GM19395 (cell line): ENCODE measurements around the gene TCF23.
"Not testable (repeated sequence)": the region's sequence is repeated elsewhere in the genome, so short reads cannot be mapped to it uniquely, and the experiment has no call there.

Source experiments
- ATAC-seq: cut with Tn5 transposase; IDR thresholded peaks from one replicate; pipeline ENCODE4 v1.9.1; 2021; ENCODE audit warnings: mild to moderate bottlenecking, moderate library complexity; ENCODE audit not compliant: unreplicated experiment

TCF23 gene

GRCh38 chr2:27184115-27184514, 35.3 kb downstream of the TCF23 start:
- ATAC-seq, result no peak

DNA sequence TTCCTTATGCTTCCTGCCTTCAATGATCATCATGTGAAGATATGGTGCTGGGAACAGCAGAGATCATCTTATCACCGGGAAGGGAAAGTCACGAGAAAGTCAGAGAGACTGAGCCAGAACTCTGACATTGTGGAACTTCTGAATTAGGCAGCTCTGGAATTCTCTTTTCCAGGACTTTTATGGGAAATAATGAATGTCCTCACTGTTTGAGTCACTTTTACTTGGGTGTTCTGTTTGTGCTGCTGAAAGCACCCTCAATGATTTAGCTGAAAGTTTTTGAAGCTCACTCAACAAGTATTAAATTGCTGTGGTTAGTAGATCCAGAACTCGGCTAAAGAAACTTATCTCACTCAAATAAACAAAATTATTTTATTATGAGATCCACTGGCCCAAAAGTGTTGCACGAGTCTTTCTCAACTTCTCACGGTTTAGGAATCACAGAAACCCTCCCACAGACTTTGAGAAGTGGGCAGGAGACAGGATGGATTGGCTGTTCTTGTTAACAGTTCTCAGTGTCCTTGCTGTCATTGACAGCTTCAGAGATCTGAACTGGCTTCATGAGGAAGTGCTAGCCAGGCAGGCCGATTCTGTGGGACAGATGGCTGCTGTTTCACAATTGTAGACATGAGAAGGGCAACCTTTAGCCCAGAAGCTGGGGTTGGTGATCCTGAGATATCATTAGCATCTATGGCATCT, 36.7 kb downstream of the TCF23 start:
- ATAC-seq, result no peak

DNA sequence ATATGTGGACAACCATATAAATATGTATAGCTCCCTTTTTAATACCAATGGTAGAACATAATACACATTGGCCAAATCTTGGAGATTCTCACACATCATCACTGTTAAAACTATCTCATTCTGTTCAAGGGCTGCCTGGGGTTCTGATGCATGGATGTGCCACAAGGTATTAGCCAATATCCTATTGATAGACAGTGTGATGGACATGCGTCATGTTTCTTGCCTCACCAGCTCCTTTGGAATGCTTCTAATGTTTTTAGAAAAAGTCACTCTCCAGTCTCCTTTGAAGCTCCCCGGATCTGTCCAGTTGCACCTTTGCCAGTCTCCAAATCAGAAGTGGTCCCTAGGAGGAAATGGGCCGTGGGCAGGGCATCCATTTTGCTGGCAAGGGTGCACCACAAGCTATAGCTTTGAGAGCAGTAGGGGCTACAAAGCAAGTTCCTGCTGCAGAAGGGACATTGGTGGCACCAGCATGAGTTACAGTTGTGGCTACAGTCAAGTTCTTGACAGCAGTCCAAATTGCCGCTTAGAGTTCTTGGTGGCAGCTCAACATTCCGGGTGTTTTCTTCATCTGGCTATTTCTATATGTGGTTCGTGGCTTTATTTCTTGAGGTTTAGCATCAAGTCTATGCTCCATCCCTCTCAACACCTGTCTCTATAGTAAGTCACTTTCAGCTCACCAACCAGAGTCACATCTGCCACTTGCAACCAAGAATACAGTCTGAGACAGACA, 38.0 kb downstream of the TCF23 start:
- no peak for ATAC-seq

GRCh38 chr2:27189989-27190388, 41.2 kb downstream of the TCF23 start:
- ATAC-seq, result no peak

GRCh38 chr2:27191070-27191829, 42.4 kb downstream of the TCF23 start:
- ATAC-seq, result no peak

GRCh38 chr2:27194538-27195354, 45.9 kb downstream of the TCF23 start:
- ATAC-seq, result no peak

GRCh38 chr2:27195799-27196198, 47.0 kb downstream of the TCF23 start:
- not testable (repeated sequence) for ATAC-seq

- ATAC-seq, result not testable (repeated sequence)
Measured at GRCh38 chr2:27198068-27198467, 49.3 kb downstream of the TCF23 start.

DNA sequence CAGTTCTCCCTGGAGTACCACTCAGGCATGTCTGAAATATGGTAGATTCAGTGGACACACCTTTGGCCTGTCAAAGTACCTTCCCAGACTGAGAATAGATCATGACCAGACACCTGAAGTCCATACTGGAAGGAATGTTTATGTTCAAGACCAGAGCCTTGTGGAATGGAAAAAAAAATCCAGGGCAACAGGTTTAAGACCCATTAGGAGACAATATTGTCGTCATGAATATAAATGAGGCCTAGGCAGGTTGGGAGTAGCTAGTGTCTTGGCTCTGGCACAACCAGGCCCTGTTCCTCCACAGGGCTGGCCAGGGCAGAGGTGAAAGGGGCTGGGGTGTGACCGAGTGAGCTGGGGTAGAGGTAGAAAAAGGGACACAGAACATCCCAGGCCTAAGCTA, 49.8 kb downstream of the TCF23 start:
- ATAC-seq, result no peak

DNA sequence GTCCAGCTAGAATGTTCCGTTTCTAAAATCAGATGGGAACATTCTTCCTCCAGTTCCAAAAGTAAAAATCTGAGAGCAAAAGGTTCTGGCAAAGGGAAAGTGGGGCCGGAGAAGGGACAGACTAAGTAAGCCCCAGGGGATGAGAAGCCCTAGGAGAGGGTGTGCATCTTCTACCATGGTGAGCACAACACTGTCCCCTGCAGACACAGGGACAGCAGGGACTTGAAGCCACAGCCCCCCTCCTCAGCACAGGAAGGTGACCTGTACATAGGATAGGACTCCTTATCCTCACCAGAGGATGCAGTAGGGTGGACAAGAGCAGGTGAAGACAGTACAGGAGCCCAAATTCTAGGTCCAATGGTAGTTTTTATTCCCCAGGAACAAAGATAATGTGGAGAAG, 50.4 kb downstream of the TCF23 start:
- ATAC-seq, result no peak

- no peak for ATAC-seq
Measured at GRCh38 chr2:27201675-27202074, 52.9 kb downstream of the TCF23 start.

DNA sequence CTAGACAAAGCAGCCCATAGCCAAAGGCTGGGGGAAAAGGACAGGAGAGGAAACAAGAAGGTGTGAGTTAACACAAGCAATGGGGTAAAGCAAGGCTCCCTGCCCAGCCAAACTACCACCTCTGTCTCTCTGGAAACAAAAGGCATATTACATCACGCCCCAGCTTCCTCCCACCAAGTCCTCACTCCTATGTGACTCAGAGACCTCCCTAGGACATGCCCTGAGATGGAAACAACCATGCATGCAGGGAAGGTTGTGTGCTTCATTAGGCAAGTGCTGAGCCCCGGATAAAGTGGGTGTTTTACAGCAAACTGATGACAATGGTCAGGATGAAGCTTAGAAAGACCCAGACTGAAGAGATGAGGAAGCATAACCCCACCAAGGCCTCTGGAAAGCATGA, 54.0 kb downstream of the TCF23 start:
- ATAC-seq, result no peak

DNA sequence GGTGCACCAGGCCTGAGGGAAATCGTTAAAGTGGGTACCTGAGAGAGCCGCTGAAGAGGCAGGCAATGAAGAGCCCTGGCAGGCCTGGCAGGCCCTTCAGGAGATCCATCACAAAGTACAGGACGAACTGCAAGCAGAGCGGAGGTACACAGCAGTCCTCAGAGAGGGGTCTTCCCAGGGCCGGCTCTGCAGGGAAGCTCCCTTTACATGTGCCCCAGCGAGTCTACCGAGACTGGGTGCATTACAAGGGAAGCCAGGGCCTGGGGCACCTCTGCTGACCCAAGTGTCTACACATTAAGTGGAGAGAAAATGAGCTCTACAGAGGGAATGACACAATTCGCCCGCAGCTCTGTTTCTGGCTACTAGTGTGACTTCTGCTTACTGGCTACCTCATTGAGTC, 54.9 kb downstream of the TCF23 start:
- no peak for ATAC-seq

- no peak for ATAC-seq
Measured at GRCh38 chr2:27204566-27204965, 55.8 kb downstream of the TCF23 start.

GRCh38 chr2:27205206-27205605, 56.4 kb downstream of the TCF23 start:
- ATAC-seq, result no peak

DNA sequence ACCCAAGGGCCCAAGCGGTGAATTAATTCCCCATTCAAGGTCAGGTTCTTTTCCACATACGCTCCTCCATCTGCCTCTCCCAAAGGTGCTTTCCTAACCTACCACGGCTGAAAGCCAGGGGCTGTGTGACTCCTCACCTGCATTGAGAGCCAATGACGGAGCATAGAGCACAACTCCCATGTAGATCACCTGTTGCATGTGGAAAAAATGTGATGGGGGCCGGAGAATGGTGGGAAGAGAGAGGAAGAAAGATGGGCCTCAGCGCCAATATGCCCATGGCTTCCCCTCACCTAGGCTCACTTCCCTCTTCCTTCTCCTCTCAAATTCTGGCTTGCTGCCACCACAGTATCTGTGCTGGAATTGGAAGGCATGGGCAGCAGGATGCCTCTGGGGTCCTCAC, 57.5 kb downstream of the TCF23 start:
- no peak for ATAC-seq
